K562 (cell line): Measurements from ENCODE around the gene BSPRY. TPM values are rescaled to one million over a fixed set of nuclear protein-coding genes. Genes with fewer than 3 reads are reported as not detected.

ENCODE experiments used
- ARID1B ChIP-seq: fragments of 450-650 bp; IDR thresholded peaks from 2 replicates; pipeline ENCODE4 v1.6.1; 2016; ENCODE audit warnings: antibody characterized with exemption, mild to moderate bottlenecking, inconsistent platforms
- C11orf30 ChIP-seq: fragments of 450-650 bp; IDR thresholded peaks from 2 replicates; pipeline ENCODE4 v1.6.1; 2016; ENCODE audit warnings: low read depth, mild to moderate bottlenecking
- FOSL1 ChIP-seq: fragments of 200-800 bp; sonication (Bioruptor generic); conservative IDR thresholded peaks from 2 replicates; pipeline ENCODE4 v1.6.1; 2016; ENCODE audit warnings: missing genetic modification characterization, missing compliant biosample characterization
- HNRNPLL ChIP-seq: fragments of 200-400 bp; formaldehyde crosslinking; IDR thresholded peaks from 2 replicates; pipeline ENCODE4 v1.6.1; 2017; ENCODE audit warnings: low read length, low read depth, mild to moderate bottlenecking; ENCODE audit not compliant: poor library complexity, severe bottlenecking
- MAX ChIP-seq: sonication (generic); formaldehyde crosslinking; IDR thresholded peaks from 2 replicates; pipeline ENCODE4 v1.9.0; 2022; ENCODE audit warnings: mild to moderate bottlenecking, missing genetic modification reagents
- NCOA2 ChIP-seq, 2 experiments: fragments of 450-650 bp; IDR thresholded peaks; 2 replicates each; pipeline ENCODE4 v1.6.1; 2018; ENCODE audit warnings: mild to moderate bottlenecking in 2 of 2, moderate library complexity in 1 of 2; ENCODE audit not compliant: partially characterized antibody in 2 of 2
- NCOA4 ChIP-seq: fragments of 450-650 bp; IDR thresholded peaks from 2 replicates; pipeline ENCODE4 v1.6.1; 2018; ENCODE audit warnings: mild to moderate bottlenecking; ENCODE audit not compliant: partially characterized antibody
- RBM15 ChIP-seq: fragments of 200-400 bp; formaldehyde crosslinking; IDR thresholded peaks from 2 replicates; pipeline ENCODE4 v1.6.1; 2018; ENCODE audit warnings: mild to moderate bottlenecking, low read length, moderate library complexity; ENCODE audit not compliant: insufficient read depth
- SRSF1 ChIP-seq: fragments of 200-400 bp; formaldehyde crosslinking; IDR thresholded peaks from 2 replicates; pipeline ENCODE4 v1.6.1; 2017; ENCODE audit warnings: mild to moderate bottlenecking, low read depth, low read length, moderate library complexity
- WHSC1 ChIP-seq: IDR thresholded peaks from one replicate; pipeline ENCODE4 v1.6.1; 2012; ENCODE audit warnings: low read length, control low read depth, inconsistent platforms
- ZEB2 ChIP-seq: fragments of 450-650 bp; IDR thresholded peaks from 2 replicates; pipeline ENCODE4 v1.6.1; 2016
- ZMIZ1 ChIP-seq, 2 experiments: fragments of 150-350 bp in 1 of 2; IDR thresholded peaks; 2 replicates each; pipeline ENCODE4 v1.6.1; 2012 to 2016; ENCODE audit warnings: low read depth in 2 of 2, low read length in 2 of 2, mild to moderate bottlenecking in 1 of 2, moderate library complexity in 1 of 2
- ZNF224 ChIP-seq: sonication (generic); formaldehyde crosslinking; IDR thresholded peaks from 2 replicates; pipeline ENCODE4 v1.8.0; 2022; ENCODE audit warnings: mild to moderate bottlenecking, missing genetic modification reagents
- ZNF407 ChIP-seq: fragments of 450-650 bp; IDR thresholded peaks from 2 replicates; pipeline ENCODE4 v1.6.1; 2016; ENCODE audit warnings: low read depth
- ZNF699 ChIP-seq: fragments of 250-450 bp; sonication (Bioruptor Pico); IDR thresholded peaks from 2 replicates; pipeline ENCODE4 v1.8.0; 2021; ENCODE audit warnings: mild to moderate bottlenecking, moderate library complexity; ENCODE audit not compliant: insufficient replicate concordance
- polyA plus RNA-seq, 8 experiments: library from polyadenylated mRNA; depleted of rRNA in 4 of 8; stranded (reverse) in 5 of 8; unstranded in 3 of 8; fragments of >200 nt; fragmentation: Nextera tagmentation in 2 of 8; fragmentation: Illumina TruSeq in 1 of 8; extraction: Ambion mirVana in 2 of 8; extraction: Trizol in 1 of 8; gene quantifications; 2 replicates each; pipeline versions ENCODE4 v1.2.1 to v1.2.3, GENCODE V29; 2011 to 2014; ENCODE audit warnings: inconsistent platforms in 1 of 8, missing spikeins in 1 of 8
- total RNA-seq, 7 experiments: library from RNA; depleted of rRNA in 6 of 7; stranded (reverse); fragments of >200 nt in 6 of 7; fragmentation: Illumina TruSeq in 2 of 7; extraction: Trizol in 2 of 7; gene quantifications; 2 replicates each; pipeline versions ENCODE4 v1.2.1 to v1.2.3, GENCODE V29; 2011 to 2021; ENCODE audit warnings: low replicate concordance in 1 of 7

Gene BSPRY
- total and polyA plus RNA-seq, 9 of the 15 experiments (the other 6 are each of a cell fraction or from before 2014, with no cell fraction given): 0.07 to 0.67 (median 0.18) TPM

- peak; percentile 68 for TF ChIP-seq HNRNPLL
- no peak for TF ChIP-seq ZMIZ1 (IDR thresholded peaks at IDR 0.05; ENCODE audit: low read depth in 2 of 2, low read length in 2 of 2)
- TF ChIP-seq ZNF407: no peak
- TF ChIP-seq ARID1B: no peak; the same call in 1 of the 2 replicates
- TF ChIP-seq ZNF224: no peak
- TF ChIP-seq NCOA4: no peak
- TF ChIP-seq SRSF1: no peak
- no peak for TF ChIP-seq C11orf30
- no peak for TF ChIP-seq ZEB2
- no peak for TF ChIP-seq ZNF699 (CRISPR knock-in tag)
- TF ChIP-seq MAX: no peak
- TF ChIP-seq WHSC1: no peak
- TF ChIP-seq FOSL1 (tag): no peak
- no peak for TF ChIP-seq RBM15
- TF ChIP-seq NCOA2 (IDR thresholded peaks at IDR 0.05; ENCODE audit: partially characterized antibody in 2 of 2): no peak
Measured at GRCh38 chr9:113376634-113377567, 27.6 kb downstream of the BSPRY start, which contains the start of gene HDHD3 (continued).
